Liver (tissue), 3 donors: Measurements from ENCODE around the gene ADCY2.

Experiments used
- EGR1 ChIP-seq, 2 donors: IDR thresholded peaks; 2 replicates each; pipeline ENCODE4 v1.6.1; 2016 to 2018; ENCODE audit warnings: antibody characterized with exemption in 2 of 2, low read depth in 2 of 2
- FOXA2 ChIP-seq: IDR thresholded peaks from 2 replicates; pipeline ENCODE4 v1.6.1; 2016; ENCODE audit warnings: antibody characterized with exemption
- GABPA ChIP-seq, 2 donors: IDR thresholded peaks in 1 of 2; conservative IDR thresholded peaks in 1 of 2; 2 replicates each; pipeline ENCODE4 v1.6.1; 2016; ENCODE audit warnings: antibody characterized with exemption in 2 of 2, mild to moderate bottlenecking in 1 of 2, moderate library complexity in 1 of 2
- HNF4G ChIP-seq: IDR thresholded peaks from 2 replicates; pipeline ENCODE4 v1.6.1; 2016; ENCODE audit warnings: antibody characterized with exemption
- JUND ChIP-seq, 2 donors: IDR thresholded peaks; 2 replicates each; pipeline ENCODE4 v1.6.1; 2016; ENCODE audit warnings: antibody characterized with exemption in 2 of 2
- NR2F2 ChIP-seq: IDR thresholded peaks from 2 replicates; pipeline ENCODE4 v1.6.1; 2016; ENCODE audit warnings: antibody characterized with exemption
- SP1 ChIP-seq: IDR thresholded peaks from 2 replicates; pipeline ENCODE4 v1.6.1; 2018; ENCODE audit warnings: antibody characterized with exemption, mild to moderate bottlenecking
- YY1 ChIP-seq: IDR thresholded peaks from 2 replicates; pipeline ENCODE4 v1.6.1; 2016; ENCODE audit warnings: antibody characterized with exemption, mild to moderate bottlenecking
- ZBTB33 ChIP-seq: IDR thresholded peaks from 2 replicates; pipeline ENCODE4 v1.6.1; 2016; ENCODE audit warnings: antibody characterized with exemption
- TF ChIP-seq, protein P1 (sequence below): fragments of 150-350 bp; IDR thresholded peaks from 2 replicates; pipeline ENCODE4 v1.5.1; 2017; ENCODE audit warnings: improper control_type of control experiment, low read depth, low read length; ENCODE audit not compliant: missing input control
- TF ChIP-seq, protein P2 (sequence below): IDR thresholded peaks from 2 replicates; pipeline ENCODE4 v1.6.1; 2016; ENCODE audit warnings: antibody characterized with exemption, mild to moderate bottlenecking
- TF ChIP-seq, protein P3 (sequence below): IDR thresholded peaks from 2 replicates; pipeline ENCODE4 v1.6.1; 2016; ENCODE audit warnings: antibody characterized with exemption
- TF ChIP-seq, protein P4 (sequence below): IDR thresholded peaks from 2 replicates; pipeline ENCODE4 v1.6.1; 2016; ENCODE audit warnings: antibody characterized with exemption
- donor health status: healthy.
- donor health status: healthy.

DNA sequence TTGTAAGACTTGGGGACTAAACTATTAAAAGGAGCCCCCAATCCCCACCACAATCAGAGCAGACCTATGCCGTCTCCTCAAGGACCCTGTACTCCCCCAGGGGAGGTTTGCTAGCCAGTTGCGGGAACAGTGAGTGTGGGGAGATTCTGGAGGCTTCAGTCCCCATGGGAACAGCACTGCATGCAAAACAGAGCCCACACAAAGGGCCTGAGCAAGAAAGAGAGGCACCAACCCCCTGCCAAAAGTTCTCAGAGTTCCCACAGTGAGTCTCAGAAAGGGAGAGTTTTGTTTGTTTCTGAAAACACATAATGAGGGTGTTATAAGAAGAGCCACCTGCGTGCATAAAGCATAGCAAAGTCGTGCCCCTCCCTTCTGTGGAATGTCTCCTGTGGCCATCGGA, 398.4 kb downstream of the ADCY2 start:
- TF ChIP-seq GABPA (IDR thresholded peaks at IDR 0.05 in 1 of 2, conservative IDR thresholded peaks at IDR 0.05 in 1 of 2) (no peak), ZBTB33 (no peak), HNF4G (no peak), JUND (IDR thresholded peaks at IDR 0.05) (no peak), FOXA2 (no peak), NR2F2 (no peak), YY1 (no peak), EGR1 (IDR thresholded peaks at IDR 0.05; ENCODE audit: low read depth in 2 of 2) (no peak), SP1 (no peak)
- TF ChIP-seq, protein P1, sequence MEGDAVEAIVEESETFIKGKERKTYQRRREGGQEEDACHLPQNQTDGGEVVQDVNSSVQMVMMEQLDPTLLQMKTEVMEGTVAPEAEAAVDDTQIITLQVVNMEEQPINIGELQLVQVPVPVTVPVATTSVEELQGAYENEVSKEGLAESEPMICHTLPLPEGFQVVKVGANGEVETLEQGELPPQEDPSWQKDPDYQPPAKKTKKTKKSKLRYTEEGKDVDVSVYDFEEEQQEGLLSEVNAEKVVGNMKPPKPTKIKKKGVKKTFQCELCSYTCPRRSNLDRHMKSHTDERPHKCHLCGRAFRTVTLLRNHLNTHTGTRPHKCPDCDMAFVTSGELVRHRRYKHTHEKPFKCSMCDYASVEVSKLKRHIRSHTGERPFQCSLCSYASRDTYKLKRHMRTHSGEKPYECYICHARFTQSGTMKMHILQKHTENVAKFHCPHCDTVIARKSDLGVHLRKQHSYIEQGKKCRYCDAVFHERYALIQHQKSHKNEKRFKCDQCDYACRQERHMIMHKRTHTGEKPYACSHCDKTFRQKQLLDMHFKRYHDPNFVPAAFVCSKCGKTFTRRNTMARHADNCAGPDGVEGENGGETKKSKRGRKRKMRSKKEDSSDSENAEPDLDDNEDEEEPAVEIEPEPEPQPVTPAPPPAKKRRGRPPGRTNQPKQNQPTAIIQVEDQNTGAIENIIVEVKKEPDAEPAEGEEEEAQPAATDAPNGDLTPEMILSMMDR = no peak
- TF ChIP-seq, protein P2, sequence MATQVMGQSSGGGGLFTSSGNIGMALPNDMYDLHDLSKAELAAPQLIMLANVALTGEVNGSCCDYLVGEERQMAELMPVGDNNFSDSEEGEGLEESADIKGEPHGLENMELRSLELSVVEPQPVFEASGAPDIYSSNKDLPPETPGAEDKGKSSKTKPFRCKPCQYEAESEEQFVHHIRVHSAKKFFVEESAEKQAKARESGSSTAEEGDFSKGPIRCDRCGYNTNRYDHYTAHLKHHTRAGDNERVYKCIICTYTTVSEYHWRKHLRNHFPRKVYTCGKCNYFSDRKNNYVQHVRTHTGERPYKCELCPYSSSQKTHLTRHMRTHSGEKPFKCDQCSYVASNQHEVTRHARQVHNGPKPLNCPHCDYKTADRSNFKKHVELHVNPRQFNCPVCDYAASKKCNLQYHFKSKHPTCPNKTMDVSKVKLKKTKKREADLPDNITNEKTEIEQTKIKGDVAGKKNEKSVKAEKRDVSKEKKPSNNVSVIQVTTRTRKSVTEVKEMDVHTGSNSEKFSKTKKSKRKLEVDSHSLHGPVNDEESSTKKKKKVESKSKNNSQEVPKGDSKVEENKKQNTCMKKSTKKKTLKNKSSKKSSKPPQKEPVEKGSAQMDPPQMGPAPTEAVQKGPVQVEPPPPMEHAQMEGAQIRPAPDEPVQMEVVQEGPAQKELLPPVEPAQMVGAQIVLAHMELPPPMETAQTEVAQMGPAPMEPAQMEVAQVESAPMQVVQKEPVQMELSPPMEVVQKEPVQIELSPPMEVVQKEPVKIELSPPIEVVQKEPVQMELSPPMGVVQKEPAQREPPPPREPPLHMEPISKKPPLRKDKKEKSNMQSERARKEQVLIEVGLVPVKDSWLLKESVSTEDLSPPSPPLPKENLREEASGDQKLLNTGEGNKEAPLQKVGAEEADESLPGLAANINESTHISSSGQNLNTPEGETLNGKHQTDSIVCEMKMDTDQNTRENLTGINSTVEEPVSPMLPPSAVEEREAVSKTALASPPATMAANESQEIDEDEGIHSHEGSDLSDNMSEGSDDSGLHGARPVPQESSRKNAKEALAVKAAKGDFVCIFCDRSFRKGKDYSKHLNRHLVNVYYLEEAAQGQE = no peak
- TF ChIP-seq, protein P3, sequence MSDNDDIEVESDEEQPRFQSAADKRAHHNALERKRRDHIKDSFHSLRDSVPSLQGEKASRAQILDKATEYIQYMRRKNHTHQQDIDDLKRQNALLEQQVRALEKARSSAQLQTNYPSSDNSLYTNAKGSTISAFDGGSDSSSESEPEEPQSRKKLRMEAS = no peak
- TF ChIP-seq, protein P4, sequence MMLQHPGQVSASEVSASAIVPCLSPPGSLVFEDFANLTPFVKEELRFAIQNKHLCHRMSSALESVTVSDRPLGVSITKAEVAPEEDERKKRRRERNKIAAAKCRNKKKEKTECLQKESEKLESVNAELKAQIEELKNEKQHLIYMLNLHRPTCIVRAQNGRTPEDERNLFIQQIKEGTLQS = no peak
